Testis (tissue), 3 donors: ENCODE results near the gene HMCN2. TPM values are rescaled to one million over a fixed set of nuclear protein-coding genes. Genes with fewer than 3 reads are reported as not detected.

Source experiments
- DNase-seq: peaks from one replicate; pipeline ENCODE4 v3.0.0-alpha.2; 2019
- H3K27ac ChIP-seq, 2 donors: fragments of 200-600 bp; sonication (generic); one replicate each; pipeline ENCODE4 v1.5.1; 2019
- H3K27me3 ChIP-seq: fragments of 200-600 bp; sonication (generic); one replicate; pipeline ENCODE4 v1.5.1; 2019
- H3K36me3 ChIP-seq: fragments of 200-600 bp; sonication (generic); one replicate; pipeline ENCODE4 v1.5.1; 2017; ENCODE audit warnings: low read depth; ENCODE audit errors: missing control alignments
- H3K4me1 ChIP-seq: fragments of 200-600 bp; sonication (generic); one replicate; pipeline ENCODE4 v1.5.1; 2019
- H3K4me3 ChIP-seq, 2 donors: fragments of 200-600 bp; sonication (generic); one replicate each; pipeline ENCODE4 v1.5.1; 2017 to 2019
- H3K9me3 ChIP-seq: fragments of 200-600 bp; sonication (generic); one replicate; pipeline ENCODE4 v1.5.1; 2017
- CTCF ChIP-seq, 3 experiments: fragments of 450-650 bp in 2 of 3; fragments of 200-600 bp in 1 of 3; sonication (generic) in 1 of 3; IDR thresholded peaks; one replicate each; pipeline ENCODE4 v1.5.1; 2016 to 2019; ENCODE audit warnings: antibody characterized with exemption in 3 of 3, mild to moderate bottlenecking in 2 of 3, moderate library complexity in 1 of 3
- POLR2A ChIP-seq: fragments of 450-650 bp; IDR thresholded peaks from one replicate; pipeline ENCODE4 v1.6.1; 2017; ENCODE audit warnings: antibody characterized with exemption, mild to moderate bottlenecking, moderate library complexity
- WGBS, 2 donors: methylation state at CpG; one replicate each; pipeline ENCODE4 v1.1.5; 2018; 5-methylcytosine and 5-hydroxymethylcytosine counted together
- intact Hi-C: fragments of 100-400 bp; cut with DNase I; formaldehyde crosslinking; loops from one replicate; pipeline ENCODE4 v1.15.1; 2023; ENCODE audit warnings: low total_unique reads
- polyA plus RNA-seq: library from polyadenylated mRNA; stranded (reverse); fragments of 350-450 nt; fragmentation: Illumina TruSeq; extraction: RNeasy Lipid Tissue Mini Kit (QIAGEN cat#74804); gene quantifications from one replicate; pipeline ENCODE4 v1.2.3, GENCODE V29; 2014; ENCODE audit warnings: low read depth, low replicate concordance; ENCODE audit not compliant: insufficient read depth
- total RNA-seq, 2 donors: library from RNA; depleted of rRNA; stranded (reverse); fragments of >200 nt; gene quantifications; one replicate each; pipeline ENCODE4 v1.2.3, GENCODE V29; 2016

Gene HMCN2
- total and polyA plus RNA-seq, 3 donors from 2014 or later, result 10.2 to 17.7 (median 15.5) TPM

DNA sequence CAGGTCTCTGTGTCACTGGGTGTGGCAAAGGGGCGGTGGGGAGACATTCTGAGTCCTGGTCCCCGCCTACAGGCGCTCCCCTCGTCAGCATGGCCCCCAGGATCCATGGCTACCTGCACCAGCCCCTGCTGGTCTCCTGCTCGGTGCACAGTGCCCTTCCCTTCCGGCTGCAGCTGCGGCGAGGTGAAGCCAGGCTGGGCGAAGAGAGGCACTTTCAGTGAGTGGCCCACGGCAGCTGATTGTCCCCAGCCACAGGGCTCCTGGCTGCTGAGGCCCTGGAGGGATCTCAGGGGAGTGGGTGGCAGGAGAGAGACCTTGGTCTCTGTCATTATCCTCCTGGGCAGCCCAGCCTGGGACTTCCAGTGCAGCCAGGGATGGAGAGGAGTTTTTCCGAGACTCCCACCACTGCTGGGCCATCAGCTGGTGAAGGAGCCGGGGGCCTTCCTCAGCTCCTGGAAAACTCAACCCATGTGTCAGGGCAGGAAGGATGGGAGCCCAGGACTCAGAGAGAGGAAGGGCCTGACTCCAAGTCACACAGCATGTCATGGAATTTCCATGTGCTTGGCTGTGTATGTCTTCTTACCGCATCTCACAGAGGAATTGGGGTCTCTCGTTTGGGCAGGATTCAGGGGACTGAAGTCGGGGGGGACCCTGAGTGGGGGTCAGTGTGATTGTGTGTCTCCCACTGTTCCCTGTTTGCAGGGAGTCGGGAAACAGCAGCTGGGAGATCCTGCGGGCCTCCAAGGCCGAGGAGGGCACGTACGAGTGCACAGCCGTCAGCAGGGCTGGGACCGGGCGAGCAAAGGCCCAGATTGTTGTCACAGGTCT is 37.4 kb downstream of the HMCN2 start:
- Histone ChIP-seq H3K4me3 (no peak overlapping the region), H3K9me3 (no peaks in the 10 kb centered on the region), H3K36me3 (no peaks in the 10 kb centered on the region), H3K27me3 (no peaks in the 10 kb centered on the region), H3K4me1 (no peaks in the 10 kb centered on the region), H3K27ac (no peak overlapping the region)
- intact Hi-C loops, result no loop called here
- DNase-seq, result no peak
- 92 to 95% methylated on average over 9 to 19 of the region's 23 CpGs for WGBS, 2 donors
- TF ChIP-seq CTCF (IDR thresholded peaks at IDR 0.05) (no peak), POLR2A (no peak)

DNA sequence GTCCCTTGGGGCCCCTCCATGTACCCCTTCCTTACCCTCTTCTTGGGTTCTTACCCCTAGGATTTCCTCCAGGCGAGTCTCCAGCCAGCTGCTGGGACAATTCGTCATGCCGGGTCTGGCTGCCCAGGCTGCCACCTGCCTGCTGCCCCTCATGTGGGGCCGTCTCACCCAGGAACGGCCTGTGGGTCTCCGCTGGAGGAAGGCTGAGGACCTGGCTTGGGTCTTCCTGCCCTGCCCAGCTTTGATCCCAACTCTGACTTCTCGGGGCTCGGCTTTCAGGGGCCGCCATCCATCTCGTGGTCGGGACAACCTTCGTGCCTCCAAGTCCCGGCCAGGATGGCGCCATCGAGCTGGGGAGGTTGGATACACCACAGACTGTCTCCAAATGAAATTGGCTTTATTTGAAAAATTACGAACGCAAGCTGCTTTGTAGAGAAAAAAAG is 38.1 kb downstream of the HMCN2 start:
- Histone ChIP-seq H3K27me3 (no peaks in the 10 kb centered on the region), H3K4me3 (no peak overlapping the region), H3K36me3 (no peaks in the 10 kb centered on the region), H3K9me3 (no peaks in the 10 kb centered on the region), H3K27ac (no peak overlapping the region), H3K4me1 (no peaks in the 10 kb centered on the region)
- TF ChIP-seq POLR2A (no peak), CTCF (IDR thresholded peaks at IDR 0.05) (no peak)
- DNase-seq, result no peak
- WGBS, 2 donors, result 87 to 91% methylated on average over 9 to 17 of the region's 17 CpGs
- intact Hi-C loops, result no loop called here

- Histone ChIP-seq H3K4me1 (no peaks in the 10 kb centered on the region), H3K27ac (no peak overlapping the region), H3K4me3 (no peak overlapping the region), H3K27me3 (no peaks in the 10 kb centered on the region), H3K36me3 (no peaks in the 10 kb centered on the region), H3K9me3 (no peaks in the 10 kb centered on the region)
- intact Hi-C loops, result no loop called here
- TF ChIP-seq POLR2A (no peak), CTCF (IDR thresholded peaks at IDR 0.05) (no peak)
- 71 to 76% methylated on average over 7 of the region's 7 CpGs for WGBS, 2 donors
- no peak for DNase-seq
These were observed 38.6 kb downstream of the HMCN2 start for GRCh38 chr9:130304116-130304515.

- 87 to 90% methylated on average over 12 to 19 of the region's 19 CpGs for WGBS, 2 donors
- Histone ChIP-seq H3K4me3 (no peak overlapping the region), H3K27ac (no peak overlapping the region), H3K36me3 (no peaks in the 10 kb centered on the region), H3K4me1 (no peaks in the 10 kb centered on the region), H3K27me3 (no peaks in the 10 kb centered on the region), H3K9me3 (no peaks in the 10 kb centered on the region)
- no peak for TF ChIP-seq CTCF (IDR thresholded peaks at IDR 0.05)
- TF ChIP-seq POLR2A, result no peak
- DNase-seq, result no peak
- intact Hi-C loops, result no loop called here
These were observed 39.1 kb downstream of the HMCN2 start for GRCh38 chr9:130304643-130305042.

DNA sequence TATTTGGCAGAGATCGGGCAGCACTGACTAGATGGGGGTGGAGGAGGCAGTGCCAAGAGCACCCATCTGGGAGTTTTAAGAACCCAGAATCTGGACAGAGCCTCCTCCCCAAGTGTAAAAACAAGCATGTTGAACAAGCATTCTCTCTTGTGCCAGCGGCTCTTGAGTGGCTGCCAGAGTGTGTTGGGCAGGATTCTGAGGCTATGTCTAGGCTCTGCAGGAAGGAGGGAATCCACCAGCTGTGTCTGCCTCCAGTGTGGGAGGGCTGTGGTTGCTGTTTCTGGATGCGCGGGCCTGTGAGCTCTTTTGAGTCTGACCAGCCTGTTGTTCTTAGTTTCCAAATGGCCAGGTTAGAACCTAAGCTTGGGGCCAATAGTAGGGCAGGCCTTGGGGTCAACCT is 39.8 kb downstream of the HMCN2 start:
- H3K36me3 ChIP-seq, result no peaks in the 10 kb centered on the region
- no peaks in the 10 kb centered on the region for H3K9me3 ChIP-seq
- H3K27me3 ChIP-seq, result no peaks in the 10 kb centered on the region
- no peak overlapping the region for H3K27ac ChIP-seq
- H3K4me1 ChIP-seq, result no peaks in the 10 kb centered on the region
- WGBS, 2 donors, result 79 to 84% methylated on average over 2 to 4 of the region's 4 CpGs
- no peak for DNase-seq
- no peak for TF ChIP-seq CTCF (IDR thresholded peaks at IDR 0.05)
- no peak for TF ChIP-seq POLR2A
- intact Hi-C loops, result no loop called here
- H3K4me3 ChIP-seq, result no peak overlapping the region
